HepG2 (cell line): ENCODE data around the gene TUBA4B. TPM values are rescaled to one million over a fixed set of nuclear protein-coding genes. Genes with fewer than 3 reads are reported as not detected.

Experiments
- CBX5 ChIP-seq: sonication (generic); formaldehyde crosslinking; IDR thresholded peaks from 2 replicates; pipeline ENCODE4 v1.4.0; 2020; ENCODE audit warnings: missing genetic modification reagents, borderline replicate concordance
- CSRNP1 ChIP-seq: sonication (generic); formaldehyde crosslinking; IDR thresholded peaks from 2 replicates; pipeline ENCODE4 v1.8.1; 2023; ENCODE audit warnings: mild to moderate bottlenecking, missing genetic modification reagents
- DZIP1 ChIP-seq: sonication (generic); formaldehyde crosslinking; IDR thresholded peaks from 2 replicates; pipeline ENCODE4 v1.5.0; 2020; ENCODE audit warnings: mild to moderate bottlenecking, missing genetic modification reagents
- FLYWCH1 ChIP-seq: sonication (generic); formaldehyde crosslinking; IDR thresholded peaks from 2 replicates; pipeline ENCODE4 v1.8.1; 2023; ENCODE audit warnings: mild to moderate bottlenecking, missing genetic modification reagents
- FOXJ3 ChIP-seq: sonication (generic); formaldehyde crosslinking; IDR thresholded peaks from 2 replicates; pipeline ENCODE4 v1.4.0; 2020; ENCODE audit warnings: missing genetic modification reagents, mild to moderate bottlenecking, borderline replicate concordance
- IKZF1 ChIP-seq: fragments of 450-650 bp; IDR thresholded peaks from 2 replicates; pipeline ENCODE4 v1.7.1; 2016
- JUN ChIP-seq: sonication (generic); formaldehyde crosslinking; IDR thresholded peaks from 2 replicates; pipeline ENCODE4 v1.4.0; 2020; ENCODE audit warnings: mild to moderate bottlenecking, missing genetic modification reagents
- LCORL ChIP-seq, 2 experiments: fragments of 450-650 bp in 1 of 2; sonication (generic) in 1 of 2; formaldehyde crosslinking in 1 of 2; IDR thresholded peaks; 2 replicates each; pipeline versions ENCODE4 v1.5.0 to v1.6.1; 2017 to 2020; ENCODE audit warnings: antibody characterized with exemption in 1 of 2, missing genetic modification reagents in 1 of 2
- MED8 ChIP-seq: sonication (generic); formaldehyde crosslinking; IDR thresholded peaks from 2 replicates; pipeline ENCODE4 v1.8.1; 2023; ENCODE audit warnings: mild to moderate bottlenecking, missing genetic modification reagents; ENCODE audit not compliant: insufficient replicate concordance
- NFE2L2 ChIP-seq: fragments of 150-350 bp; IDR thresholded peaks from 2 replicates; pipeline ENCODE4 v1.6.1; 2014; ENCODE audit warnings: low read length
- NR1H2 ChIP-seq: sonication (generic); formaldehyde crosslinking; IDR thresholded peaks from 2 replicates; pipeline ENCODE4 v1.8.1; 2022; ENCODE audit warnings: low read depth, missing genetic modification reagents, borderline replicate concordance
- POLR2G ChIP-seq: fragments of 200-400 bp; formaldehyde crosslinking; IDR thresholded peaks from 2 replicates; pipeline ENCODE4 v1.6.1; 2018; ENCODE audit warnings: mild to moderate bottlenecking, low read depth, low read length, moderate library complexity
- SIN3B ChIP-seq: fragments of 150-350 bp; IDR thresholded peaks from 2 replicates; pipeline ENCODE4 v1.6.1; 2014; ENCODE audit warnings: low read length
- SIX4 ChIP-seq: sonication (generic); formaldehyde crosslinking; IDR thresholded peaks from 2 replicates; pipeline ENCODE4 v1.4.0; 2020; ENCODE audit warnings: missing genetic modification reagents
- SRSF4 ChIP-seq: fragments of 200-400 bp; formaldehyde crosslinking; IDR thresholded peaks from one replicate; pipeline ENCODE4 v1.6.1; 2018; ENCODE audit warnings: mild to moderate bottlenecking, low read depth, low read length, moderate library complexity; ENCODE audit not compliant: poor library complexity, severe bottlenecking
- SRSF9 ChIP-seq: fragments of 200-400 bp; formaldehyde crosslinking; IDR thresholded peaks from 2 replicates; pipeline ENCODE4 v1.6.1; 2018; ENCODE audit warnings: borderline replicate concordance, mild to moderate bottlenecking, low read depth, low read length; ENCODE audit not compliant: insufficient read depth, poor library complexity, severe bottlenecking
- TBL1XR1 ChIP-seq: fragments of 150-350 bp; IDR thresholded peaks from 2 replicates; pipeline ENCODE4 v1.6.1; 2014; ENCODE audit warnings: borderline replicate concordance, low read length; ENCODE audit not compliant: partially characterized antibody
- TP53 ChIP-seq: sonication (generic); formaldehyde crosslinking; conservative IDR thresholded peaks from 2 replicates; pipeline ENCODE4 v1.4.0; 2020; ENCODE audit warnings: missing genetic modification reagents
- YY1 ChIP-seq: IDR thresholded peaks from 2 replicates; pipeline ENCODE4 v1.6.1; 2011; ENCODE audit warnings: low read length, low read depth, moderate library complexity, mild to moderate bottlenecking; ENCODE audit not compliant: insufficient read depth, insufficient replicate concordance
- ZIK1 ChIP-seq: sonication (generic); formaldehyde crosslinking; IDR thresholded peaks from 2 replicates; pipeline ENCODE4 v1.5.0; 2020; ENCODE audit warnings: mild to moderate bottlenecking, low read depth, missing genetic modification reagents, borderline replicate concordance
- ZNF563 ChIP-seq: sonication (generic); formaldehyde crosslinking; IDR thresholded peaks from 2 replicates; pipeline ENCODE4 v1.8.0; 2022; ENCODE audit warnings: mild to moderate bottlenecking, moderate library complexity, missing genetic modification reagents
- ZNF567 ChIP-seq: sonication (generic); formaldehyde crosslinking; IDR thresholded peaks from 2 replicates; pipeline ENCODE4 v1.8.1; 2023; ENCODE audit warnings: mild to moderate bottlenecking, missing genetic modification reagents, borderline replicate concordance
- ZNF749 ChIP-seq: sonication (generic); formaldehyde crosslinking; IDR thresholded peaks from 2 replicates; pipeline ENCODE4 v1.8.0; 2022; ENCODE audit warnings: mild to moderate bottlenecking, missing genetic modification reagents, moderate library complexity, borderline replicate concordance
- ZNF776 ChIP-seq: sonication (generic); formaldehyde crosslinking; IDR thresholded peaks from 2 replicates; pipeline ENCODE4 v1.4.0; 2020; ENCODE audit warnings: mild to moderate bottlenecking, missing genetic modification reagents
- ZNF841 ChIP-seq: sonication (generic); formaldehyde crosslinking; IDR thresholded peaks from 2 replicates; pipeline ENCODE4 v1.8.1; 2023; ENCODE audit warnings: missing genetic modification reagents, borderline replicate concordance
- ZSCAN9 ChIP-seq: IDR thresholded peaks from 2 replicates; pipeline ENCODE4 v1.6.1; 2016; ENCODE audit warnings: borderline replicate concordance
- polyA plus RNA-seq, 8 experiments: library from polyadenylated mRNA; depleted of rRNA in 3 of 8; stranded (reverse) in 7 of 8; unstranded in 1 of 8; fragments of >200 nt; fragmentation: Illumina TruSeq in 4 of 8; extraction: Trizol in 4 of 8; gene quantifications; 2 replicates each; pipeline versions ENCODE4 v1.2.1 to v1.2.3, GENCODE V29; 2011 to 2016; ENCODE audit warnings: low read depth in 4 of 8, missing spikeins in 1 of 8, mixed read lengths in 1 of 8; ENCODE audit not compliant: insufficient read depth in 1 of 8
- total RNA-seq, 5 experiments: library from RNA; depleted of rRNA; stranded (reverse); fragments of >200 nt; fragmentation: Illumina TruSeq; extraction: Trizol; gene quantifications; 2 replicates each; pipeline ENCODE4 v1.2.3, GENCODE V29; 2016; ENCODE audit warnings: low read depth in 1 of 5

The TUBA4B gene
- total and polyA plus RNA-seq, 2 of the 13 experiments (the other 11 are each of a cell fraction or from before 2014, with no cell fraction given), result 0.18 to 0.22 TPM

GRCh38 chr2:219253753-219254589 is 928 bp downstream of the TUBA4B start, which contains the start of gene TUBA4A (continued):
- no peak for TF ChIP-seq NR1H2
- TF ChIP-seq POLR2G, result peak; percentile 77
- TF ChIP-seq SRSF4, result no peak
- TF ChIP-seq CSRNP1 (CRISPR knock-in tag), result peak; percentile 66; the same call in 1 of the 2 replicates
- TF ChIP-seq SIX4 (CRISPR knock-in tag), result no peak
- TF ChIP-seq DZIP1, result peak; percentile 67; the same call in 1 of the 2 replicates
- TF ChIP-seq ZSCAN9, result no peak
- no peak for TF ChIP-seq SRSF9
- TF ChIP-seq TP53, result no peak
- TF ChIP-seq JUN, result no peak
- no peak for TF ChIP-seq NFE2L2
- no peak for TF ChIP-seq FOXJ3 (CRISPR knock-in tag)
- no peak for TF ChIP-seq ZNF841 (CRISPR knock-in tag)
- 0 out of 2 replicates have a peak, but pooled peaks have one; percentile 17 for TF ChIP-seq CBX5 (CRISPR knock-in tag)
- TF ChIP-seq TBL1XR1, result no peak
- peak; percentile 84; the same call in 1 of the 2 replicates for TF ChIP-seq ZIK1
- no peak for TF ChIP-seq IKZF1
- no peak for TF ChIP-seq FLYWCH1 (CRISPR knock-in tag)
- peak; percentile 54 for TF ChIP-seq YY1
- no peak for TF ChIP-seq ZNF749 (CRISPR knock-in tag)
- TF ChIP-seq MED8 (CRISPR knock-in tag), result no peak
- peak; percentile 73 for TF ChIP-seq ZNF563
- TF ChIP-seq SIN3B, result no peak
- no peak for TF ChIP-seq ZNF567
- TF ChIP-seq ZNF776, result no peak
- no peak for TF ChIP-seq LCORL (IDR thresholded peaks at IDR 0.05)
- peak; percentile 73 for TF ChIP-seq LCORL (CRISPR knock-in tag; IDR thresholded peaks at IDR 0.05)
